Ecto neural progenitor cell (in vitro differentiated cells): ENCODE measurements around the gene CDC42EP4.

Experiments used
- DNase-seq: peaks from one replicate; pipeline ENCODE4 v3.0.0-alpha.2; 2018; ENCODE audit warnings: low spot score

Gene CDC42EP4

GRCh38 chr17:73250851-73251640 is 60.8 kb downstream of the CDC42EP4 start:
- DNase-seq, result no peak

- DNase-seq, result no peak
Observed at GRCh38 chr17:73249700-73250099, 62.1 kb downstream of the CDC42EP4 start.

GRCh38 chr17:73248532-73248931 is 63.3 kb downstream of the CDC42EP4 start:
- no peak for DNase-seq

GRCh38 chr17:73247726-73248125 is 64.1 kb downstream of the CDC42EP4 start:
- no peak for DNase-seq

- no peak for DNase-seq
Observed at GRCh38 chr17:73240561-73240960, 71.2 kb downstream of the CDC42EP4 start.

GRCh38 chr17:73237714-73238113 is 74.1 kb downstream of the CDC42EP4 start:
- DNase-seq, result no peak

- no peak for DNase-seq
Observed at GRCh38 chr17:73234736-73235135, 77.1 kb downstream of the CDC42EP4 start.
